Activated T-helper 1 cell treated with anti-CD3 and anti-CD28 coated beads, Interleukin-12 subunit alpha, Interleukin-12 subunit beta, Interleukin-2, Interleukin-4 antibody, amounts not matched to agents 30 ng/mL and 10 ng/mL and 1 ng/mL, durations not matched to agents 14 hours and 24 hours and 36 hours (primary cell): ENCODE measurements around the gene RUFY3. TPM values are rescaled to one million over a fixed set of nuclear protein-coding genes. Genes with fewer than 3 reads are reported as not detected.
"Not testable (repeated sequence)": the region's sequence is repeated elsewhere in the genome, so short reads cannot be mapped to it uniquely, and the experiment has no call there.

Experiments used
- DNase-seq: peaks from one replicate; pipeline ENCODE4 v3.0.0; 2021; ENCODE audit warnings: low spot score
- H3K27ac Mint-ChIP-seq: one replicate; pipeline ENCODE4 v1.8.0; 2021; ENCODE audit warnings: mild to moderate bottlenecking, mixed read lengths
- H3K27me3 Mint-ChIP-seq: one replicate; pipeline ENCODE4 v1.8.0; 2022; ENCODE audit warnings: mild to moderate bottlenecking, moderate library complexity, mixed read lengths; ENCODE audit not compliant: insufficient read depth
- H3K36me3 Mint-ChIP-seq: one replicate; pipeline ENCODE4 v1.8.0; 2021; ENCODE audit warnings: low read depth, mixed read lengths
- H3K4me1 Mint-ChIP-seq: one replicate; pipeline ENCODE4 v1.8.0; 2021; ENCODE audit warnings: low read depth, mixed read lengths
- H3K4me3 Mint-ChIP-seq: one replicate; pipeline ENCODE4 v1.8.0; 2021; ENCODE audit warnings: mild to moderate bottlenecking, moderate library complexity, mixed read lengths
- H3K9me3 Mint-ChIP-seq: one replicate; pipeline ENCODE4 v1.8.0; 2021; ENCODE audit warnings: mixed read lengths
- intact Hi-C: fragments of 100-400 bp; cut with micrococcal nuclease; formaldehyde crosslinking; loops from one replicate; pipeline ENCODE4 v1.15.1; 2024
- total RNA-seq: library from RNA; stranded (reverse); gene quantifications from 2 replicates; pipeline ENCODE4 v1.2.3, GENCODE V29; 2022

RUFY3 gene
- total RNA-seq, 1 donor from 2014 or later: 12.5 TPM

DNA sequence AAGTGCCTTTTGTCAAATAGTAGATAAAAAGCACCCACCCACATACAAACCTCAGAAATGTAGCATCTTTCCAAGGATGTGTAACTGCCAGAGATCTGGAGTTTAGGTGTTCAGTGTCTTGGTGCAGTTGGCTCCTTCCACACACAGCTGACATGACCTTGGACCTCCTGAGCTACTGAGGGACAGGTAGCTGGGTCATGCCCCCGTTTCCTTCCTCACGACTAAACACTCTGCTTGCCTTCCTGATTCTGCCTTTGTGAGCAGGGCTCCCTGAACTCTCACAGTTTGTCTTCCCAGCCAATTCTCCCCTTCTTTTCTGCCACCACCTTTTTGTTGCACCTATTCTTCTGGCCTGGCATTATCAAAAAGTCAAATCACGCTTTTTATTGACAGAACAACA is 10.2 kb upstream of the RUFY3 start:
- peaks cover 28% of the 10 kb centered on the region for H3K4me1 Mint-ChIP-seq
- peaks cover 2% of the 10 kb centered on the region for H3K36me3 Mint-ChIP-seq
- no peak for DNase-seq
- H3K9me3 Mint-ChIP-seq: no peaks in the 10 kb centered on the region
- intact Hi-C loops: no loop called here
- H3K27me3 Mint-ChIP-seq: no peaks in the 10 kb centered on the region
- no peak overlapping the region for H3K27ac Mint-ChIP-seq
- H3K4me3 Mint-ChIP-seq: no peak overlapping the region

DNA sequence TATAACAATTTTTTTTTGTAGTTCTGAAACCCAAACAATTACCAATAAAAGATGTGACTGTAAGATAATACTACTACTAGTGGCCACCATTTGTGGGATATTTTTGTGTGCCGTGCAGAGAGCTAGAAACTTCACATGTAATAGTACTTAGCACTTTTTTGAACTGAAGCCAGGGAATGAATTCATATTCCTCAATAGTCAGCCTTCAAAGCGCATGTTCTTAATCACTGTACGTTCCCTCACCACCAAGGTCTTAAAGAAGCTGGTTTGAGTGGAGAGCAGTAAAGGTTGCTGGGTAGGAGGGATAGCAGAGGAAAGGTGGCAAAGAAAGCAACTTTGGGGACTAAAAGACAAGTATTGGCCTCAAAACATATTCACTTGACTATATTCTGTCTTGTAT is 9.6 kb upstream of the RUFY3 start:
- H3K27ac Mint-ChIP-seq: no peak overlapping the region
- DNase-seq: no peak
- no peaks in the 10 kb centered on the region for H3K27me3 Mint-ChIP-seq
- peaks cover 2% of the 10 kb centered on the region for H3K36me3 Mint-ChIP-seq
- H3K4me1 Mint-ChIP-seq: peaks cover 25% of the 10 kb centered on the region
- H3K4me3 Mint-ChIP-seq: no peak overlapping the region
- intact Hi-C loops: no loop called here
- H3K9me3 Mint-ChIP-seq: no peaks in the 10 kb centered on the region

DNA sequence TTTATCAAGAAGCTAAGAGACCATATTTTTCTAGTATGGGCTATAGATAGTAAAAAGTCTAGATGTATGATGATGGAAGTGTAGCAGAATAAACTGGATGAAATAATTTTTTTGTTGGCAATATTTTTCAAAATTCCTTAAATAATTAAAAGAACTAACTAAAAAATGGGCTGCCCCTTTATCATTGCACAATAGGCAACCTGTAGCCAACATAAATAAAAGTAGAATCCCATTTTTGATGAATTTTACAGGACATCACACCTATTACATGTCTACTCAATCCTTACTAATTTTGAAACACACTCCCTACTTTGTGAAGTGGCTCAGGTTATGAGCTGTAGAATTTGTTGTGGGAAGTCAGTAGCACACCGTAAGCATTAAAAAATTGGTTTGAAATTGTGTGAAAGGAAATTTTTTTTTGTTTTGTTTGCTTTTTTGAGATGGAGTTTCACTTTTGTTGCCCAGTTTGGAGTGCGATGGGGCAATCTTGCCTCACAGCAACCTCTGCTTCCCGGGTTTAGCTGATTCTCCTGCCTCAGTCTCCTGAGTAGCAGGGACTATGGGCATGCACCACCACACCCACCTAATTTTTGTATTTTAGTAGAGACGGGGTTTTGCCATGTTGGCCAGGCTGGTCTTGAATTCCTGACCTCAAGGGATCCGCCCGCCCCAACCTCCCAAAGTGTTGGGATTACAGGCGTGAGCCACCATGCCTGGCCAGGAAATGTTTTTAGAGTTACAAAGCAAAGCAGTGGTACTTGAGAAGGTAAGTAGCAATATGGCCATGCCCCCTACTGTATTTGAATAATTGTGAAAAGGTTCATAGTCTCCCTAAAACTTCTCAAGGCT is 8.9 kb upstream of the RUFY3 start:
- DNase-seq: no peak
- H3K36me3 Mint-ChIP-seq: peaks cover 2% of the 10 kb centered on the region
- H3K27me3 Mint-ChIP-seq: no peaks in the 10 kb centered on the region
- intact Hi-C loops: no loop called here
- H3K9me3 Mint-ChIP-seq: no peaks in the 10 kb centered on the region
- H3K4me3 Mint-ChIP-seq: no peak overlapping the region
- no peak overlapping the region for H3K27ac Mint-ChIP-seq
- peaks cover 25% of the 10 kb centered on the region for H3K4me1 Mint-ChIP-seq

DNA sequence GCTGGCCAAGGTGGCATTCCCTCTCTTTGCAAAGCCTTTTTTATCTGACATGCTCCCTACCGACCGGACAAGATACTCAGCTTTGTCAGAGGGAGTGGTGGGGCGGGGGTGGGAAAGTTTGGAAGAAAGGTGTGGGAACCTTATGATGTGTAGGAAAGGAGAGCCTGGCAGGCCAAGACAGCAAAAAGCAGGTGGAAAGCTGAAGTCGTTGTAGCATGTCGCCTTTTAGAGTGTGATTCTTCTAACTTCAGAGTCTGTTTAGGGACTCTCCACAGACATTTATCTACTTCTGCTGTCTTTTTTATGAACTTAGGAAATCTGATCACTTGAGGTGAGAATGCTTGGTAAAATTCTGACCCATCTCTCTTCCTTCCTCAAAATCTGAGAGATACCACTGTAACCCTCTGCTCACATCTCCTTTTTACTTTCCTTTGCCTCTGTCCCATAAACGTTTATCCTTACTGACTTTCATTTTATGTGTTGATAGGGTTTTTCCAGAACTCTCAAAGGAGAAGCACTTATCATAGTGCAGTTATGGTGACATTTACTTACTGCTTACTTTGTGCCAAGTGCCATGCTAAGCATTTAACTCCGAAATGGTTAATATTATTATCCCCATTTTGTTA is 8.2 kb upstream of the RUFY3 start:
- H3K4me3 Mint-ChIP-seq: no peak overlapping the region

DNA sequence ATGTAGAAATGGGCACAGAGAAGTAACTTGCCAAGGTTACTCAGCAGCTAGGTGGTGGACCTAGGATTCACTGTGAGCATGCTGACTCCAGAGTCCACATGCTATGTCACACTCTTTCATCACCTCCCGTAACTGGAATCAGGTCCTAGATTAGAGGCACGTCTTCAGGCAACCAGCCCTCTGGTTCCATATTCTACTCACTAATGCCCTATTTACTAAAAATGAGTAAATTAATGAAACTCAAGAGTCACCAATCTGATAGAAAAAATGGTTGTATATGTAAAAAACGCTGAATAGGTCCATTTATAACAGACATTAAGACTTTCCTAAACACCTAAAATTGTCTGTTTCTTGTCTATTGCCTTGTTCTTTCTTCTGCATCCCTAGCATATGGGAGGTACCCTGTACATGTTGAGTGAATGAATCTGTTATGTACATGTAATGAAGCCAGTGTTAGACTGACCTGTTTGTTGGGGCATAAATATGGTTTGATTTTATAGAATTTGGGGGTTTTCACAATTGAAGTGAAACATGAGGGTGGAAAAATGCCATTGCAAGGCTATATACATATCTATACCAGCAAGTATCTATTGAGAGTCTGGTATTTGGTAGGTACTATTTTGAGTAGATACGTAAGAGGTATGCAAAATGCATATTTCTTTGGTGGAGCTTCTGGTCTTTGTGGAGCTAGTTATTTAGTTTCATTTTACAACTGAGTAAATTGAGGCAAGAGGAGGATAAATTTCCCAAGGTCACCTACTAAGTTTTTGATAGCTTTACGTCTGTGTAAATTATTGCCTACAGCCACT is 7.5 kb upstream of the RUFY3 start:
- Mint-ChIP-seq H3K27ac (no peak overlapping the region), H3K4me3 (no peak overlapping the region)

More for the DNA sequence above, 8.2 kb upstream of the RUFY3 start:
- Mint-ChIP-seq H3K27me3 (no peaks in the 10 kb centered on the region), H3K36me3 (peaks cover 2% of the 10 kb centered on the region), H3K9me3 (no peaks in the 10 kb centered on the region), H3K27ac (no peak overlapping the region), H3K4me1 (peaks cover 25% of the 10 kb centered on the region)
- intact Hi-C loops: no loop called here
- DNase-seq: no peak

DNA sequence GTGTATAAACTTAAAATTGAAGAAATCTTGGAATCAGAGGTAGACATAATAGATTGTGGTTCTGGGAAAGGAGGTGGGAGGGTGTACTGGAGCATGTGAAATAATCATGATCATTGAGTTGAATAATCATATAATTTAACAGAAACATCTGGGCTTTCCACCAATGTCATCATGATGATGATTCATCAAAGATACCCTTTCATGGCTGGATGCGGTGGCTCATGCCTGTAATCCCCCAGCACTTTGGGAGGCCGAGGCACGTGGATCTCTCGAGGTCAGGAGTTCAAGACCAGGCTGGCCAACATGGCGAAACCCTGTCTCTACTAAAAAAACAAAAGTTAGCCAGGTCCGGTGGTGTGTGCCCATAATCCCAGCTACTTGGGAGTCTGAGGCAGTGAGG is 6.7 kb upstream of the RUFY3 start:
- Mint-ChIP-seq H3K27me3 (no peaks in the 10 kb centered on the region), H3K4me1 (peaks cover 21% of the 10 kb centered on the region), H3K4me3 (no peak overlapping the region), H3K36me3 (peaks cover 2% of the 10 kb centered on the region), H3K9me3 (no peaks in the 10 kb centered on the region), H3K27ac (no peak overlapping the region)
- intact Hi-C loops: no loop called here
- DNase-seq: no peak

More for the DNA sequence above, 7.5 kb upstream of the RUFY3 start:
- Mint-ChIP-seq H3K4me1 (peaks cover 25% of the 10 kb centered on the region), H3K27me3 (no peaks in the 10 kb centered on the region), H3K36me3 (peaks cover 2% of the 10 kb centered on the region), H3K9me3 (no peaks in the 10 kb centered on the region)
- intact Hi-C loops: no loop called here
- DNase-seq: no peak

DNA sequence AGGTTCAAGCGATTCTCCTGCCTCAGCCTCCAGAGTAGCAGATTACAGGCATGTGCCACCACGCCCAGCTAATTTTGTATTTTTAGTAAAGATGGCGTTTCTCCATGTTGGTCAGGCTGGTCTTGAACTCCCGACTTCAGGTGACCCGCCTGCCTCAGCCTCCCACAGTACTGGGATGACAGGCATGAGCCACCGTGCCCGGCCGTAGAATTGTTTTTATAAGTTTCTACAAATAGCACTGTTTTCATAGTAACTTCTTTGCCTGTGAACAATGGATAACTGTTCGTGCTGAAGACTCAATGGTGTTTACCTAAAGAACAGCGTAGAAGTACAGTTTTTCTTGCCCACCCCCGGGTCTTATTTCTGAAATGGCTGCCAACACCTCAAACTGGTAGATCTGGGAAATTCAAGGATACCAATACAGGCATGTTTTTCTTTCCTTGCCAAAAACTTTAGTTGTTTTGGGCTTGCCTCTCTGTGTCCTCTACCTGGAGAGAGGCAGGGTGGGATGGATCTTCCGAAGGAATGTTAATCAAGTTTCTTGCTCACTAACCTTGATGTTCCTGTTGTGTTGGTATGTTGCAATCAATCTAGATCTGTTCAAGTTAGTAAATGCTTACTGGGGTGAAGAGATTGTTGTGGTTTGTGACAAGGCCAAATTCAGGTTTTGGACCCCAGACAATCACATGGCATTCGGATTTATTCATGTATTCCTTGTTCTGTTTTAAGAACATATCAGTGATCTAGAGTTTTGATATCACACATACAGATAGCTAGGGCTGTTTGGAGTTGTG is 2.8 kb upstream of the RUFY3 start:
- H3K4me1 Mint-ChIP-seq: peaks cover 16% of the 10 kb centered on the region
- no peaks in the 10 kb centered on the region for H3K36me3 Mint-ChIP-seq
- H3K4me3 Mint-ChIP-seq: no peak overlapping the region
- no peaks in the 10 kb centered on the region for H3K27me3 Mint-ChIP-seq
- no peaks in the 10 kb centered on the region for H3K9me3 Mint-ChIP-seq
- H3K27ac Mint-ChIP-seq: no peak overlapping the region
- intact Hi-C loops: no loop called here
- DNase-seq: no peak

DNA sequence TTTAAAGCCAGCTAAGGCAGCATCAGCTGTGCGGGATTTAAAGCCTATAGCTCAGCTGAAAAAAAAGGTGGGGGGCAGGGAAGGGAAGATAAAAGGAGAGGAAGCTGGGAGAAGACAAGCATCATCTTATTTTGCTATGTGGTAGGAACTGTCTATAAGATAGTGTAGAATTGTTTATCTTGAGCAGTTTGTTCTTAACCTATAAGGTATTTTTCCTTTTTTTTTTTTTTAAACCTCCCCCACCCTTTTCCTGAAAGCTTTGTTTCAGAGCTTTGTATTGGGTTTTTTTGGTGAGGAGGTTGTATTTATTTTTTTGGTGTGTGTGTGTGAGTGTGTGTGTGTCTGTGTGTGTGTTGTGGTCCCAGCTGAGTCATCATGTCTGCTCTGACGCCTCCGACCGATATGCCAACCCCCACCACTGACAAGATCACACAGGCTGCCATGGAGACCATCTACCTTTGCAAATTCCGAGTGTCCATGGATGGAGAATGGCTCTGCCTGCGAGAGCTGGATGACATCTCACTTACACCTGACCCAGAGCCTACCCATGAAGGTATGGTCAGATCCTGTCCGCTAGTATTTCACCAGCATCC is 531 bp downstream of the RUFY3 start:
- H3K4me1 Mint-ChIP-seq: peaks cover 15% of the 10 kb centered on the region
- H3K36me3 Mint-ChIP-seq: no peaks in the 10 kb centered on the region
- no peaks in the 10 kb centered on the region for H3K9me3 Mint-ChIP-seq
- H3K4me3 Mint-ChIP-seq: no peak overlapping the region
- H3K27ac Mint-ChIP-seq: no peak overlapping the region
- DNase-seq: no peak
- intact Hi-C loops: no loop called here
- no peaks in the 10 kb centered on the region for H3K27me3 Mint-ChIP-seq

DNA sequence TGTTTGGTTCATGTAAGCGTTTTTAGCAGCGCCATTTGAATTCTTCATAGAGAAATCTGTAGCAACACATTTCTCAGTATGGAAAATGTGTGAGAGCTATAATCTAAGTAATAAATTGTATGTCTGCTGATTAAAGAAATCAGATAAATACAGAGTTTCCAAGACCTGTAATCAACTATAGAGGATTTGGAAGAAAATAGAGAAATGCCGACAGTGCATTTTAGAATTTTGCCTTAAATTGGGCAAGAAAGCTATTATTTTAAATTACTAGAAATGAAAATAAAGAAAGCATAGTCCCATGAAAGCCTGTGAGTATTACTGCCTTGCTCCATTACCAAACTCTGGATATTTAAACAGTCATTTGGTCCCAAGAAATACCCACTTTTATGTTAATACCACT is 2.7 kb downstream of the RUFY3 start:
- intact Hi-C loops: no loop called here
- no peak overlapping the region for H3K4me3 Mint-ChIP-seq

DNA sequence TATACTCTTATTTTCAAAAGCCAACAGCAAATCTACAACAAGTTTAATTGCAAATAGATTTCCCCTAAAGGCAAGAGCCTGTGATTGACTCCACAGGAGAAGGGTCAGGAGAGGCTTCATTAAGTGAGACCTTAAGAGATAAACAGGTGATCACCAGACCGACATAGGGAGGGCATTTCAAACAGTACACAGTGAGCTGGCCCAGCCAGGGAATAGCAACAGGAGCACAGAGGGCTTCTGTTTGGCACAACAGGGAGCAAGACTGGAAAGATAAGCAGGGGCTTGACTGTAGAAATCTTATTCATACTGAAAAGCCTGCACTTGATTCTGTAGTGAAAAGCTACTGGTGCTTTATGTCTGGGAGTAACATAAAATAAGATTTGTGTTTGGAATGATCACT is 3.9 kb downstream of the RUFY3 start:
- DNase-seq: no peak
- no peaks in the 10 kb centered on the region for H3K27me3 Mint-ChIP-seq

More for the DNA sequence above, 2.7 kb downstream of the RUFY3 start:
- no peak for DNase-seq
- Mint-ChIP-seq H3K9me3 (no peaks in the 10 kb centered on the region), H3K4me1 (peaks cover 15% of the 10 kb centered on the region), H3K36me3 (no peaks in the 10 kb centered on the region), H3K27ac (no peak overlapping the region), H3K27me3 (no peaks in the 10 kb centered on the region)

DNA sequence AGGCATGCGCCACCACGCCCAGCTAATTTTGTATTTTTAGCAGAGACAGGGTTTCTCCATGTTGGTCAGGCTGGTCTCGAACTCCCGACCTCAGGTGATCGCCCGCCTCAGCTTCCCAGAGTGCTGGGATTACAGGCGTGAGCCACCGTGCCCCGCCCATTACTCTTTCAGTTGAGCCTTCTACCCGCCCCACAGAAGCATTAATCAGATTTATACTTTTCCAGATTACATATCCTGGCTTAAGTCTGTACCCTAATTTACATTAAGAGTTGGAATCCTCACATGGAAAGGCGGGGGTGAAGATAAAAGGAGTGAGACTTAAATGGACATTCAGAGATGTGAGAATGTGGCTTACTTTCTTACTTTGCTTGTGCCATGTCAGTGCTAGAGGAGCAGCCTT is 4.8 kb downstream of the RUFY3 start:
- H3K27me3 Mint-ChIP-seq, DNase-seq, H3K36me3 Mint-ChIP-seq, H3K4me3 Mint-ChIP-seq, intact Hi-C loops, H3K9me3 Mint-ChIP-seq, H3K27ac Mint-ChIP-seq: not testable (repeated sequence)
- H3K4me1 Mint-ChIP-seq: peaks cover 14% of the 10 kb centered on the region

More for the DNA sequence above, 3.9 kb downstream of the RUFY3 start:
- intact Hi-C loops: no loop called here
- no peak overlapping the region for H3K4me3 Mint-ChIP-seq
- no peak overlapping the region for H3K27ac Mint-ChIP-seq
- peaks cover 15% of the 10 kb centered on the region for H3K4me1 Mint-ChIP-seq
- H3K36me3 Mint-ChIP-seq: no peaks in the 10 kb centered on the region
- H3K9me3 Mint-ChIP-seq: no peaks in the 10 kb centered on the region

DNA sequence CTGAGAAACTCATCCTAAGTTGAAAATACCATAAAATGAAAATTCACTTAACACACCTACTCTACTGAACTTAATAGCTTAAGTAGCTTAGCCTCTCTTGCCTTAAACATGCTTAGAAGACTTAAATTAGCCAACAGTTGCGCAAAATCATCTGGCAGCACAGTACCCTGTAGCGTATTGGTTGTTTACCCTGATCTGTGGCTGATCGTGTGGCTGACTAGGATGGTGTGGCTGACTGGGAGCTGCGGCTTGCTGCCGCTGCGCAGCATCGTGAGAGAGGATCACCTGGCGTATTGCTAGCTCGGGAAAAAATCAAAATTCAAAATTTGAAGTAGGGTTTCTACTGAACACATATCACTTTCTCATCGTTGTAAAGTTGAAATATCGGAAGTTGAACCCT is 6.3 kb downstream of the RUFY3 start:
- H3K27me3 Mint-ChIP-seq: no peaks in the 10 kb centered on the region
- no peaks in the 10 kb centered on the region for H3K4me1 Mint-ChIP-seq
- H3K27ac Mint-ChIP-seq: no peak overlapping the region
- H3K36me3 Mint-ChIP-seq: no peaks in the 10 kb centered on the region
- H3K9me3 Mint-ChIP-seq: no peaks in the 10 kb centered on the region
- H3K4me3 Mint-ChIP-seq: no peak overlapping the region
- no peak for DNase-seq
- intact Hi-C loops: no loop called here
